Stimulated activated naive CD8-positive, alpha-beta T cell treated with anti-CD3 and anti-CD28 coated beads, Interleukin-15, amount 100 ng/mL, for 72 hours (primary cell): ENCODE results near the gene DNAI1.

ENCODE experiments used
- ATAC-seq: fragments of 150-1000 bp; cut with Tn5 transposase; 2 replicates; pipeline ENCODE4 v1.10.0; 2021; ENCODE audit warnings: mild to moderate bottlenecking, moderate library complexity
- DNase-seq, 2 donors: peaks; one replicate each; pipeline ENCODE4 v3.0.0; 2021 to 2022
- H3K27ac Mint-ChIP-seq, 2 donors: one replicate each; pipeline ENCODE4 v1.8.0; 2022; ENCODE audit warnings: mild to moderate bottlenecking in 2 of 2, mixed read lengths in 2 of 2, moderate library complexity in 2 of 2
- H3K27me3 Mint-ChIP-seq: one replicate; pipeline ENCODE4 v1.8.0; 2022; ENCODE audit warnings: mixed read lengths
- H3K4me1 Mint-ChIP-seq: one replicate; pipeline ENCODE4 v1.8.0; 2022; ENCODE audit warnings: mild to moderate bottlenecking, mixed read lengths
- H3K4me3 Mint-ChIP-seq, 2 donors: one replicate each; pipeline ENCODE4 v1.8.0; 2022; ENCODE audit warnings: mild to moderate bottlenecking in 2 of 2, mixed read lengths in 2 of 2, moderate library complexity in 1 of 2
- H3K9me3 Mint-ChIP-seq, 2 donors: one replicate each; pipeline ENCODE4 v1.8.0; 2022; ENCODE audit warnings: mixed read lengths in 2 of 2

DNAI1 gene

DNA sequence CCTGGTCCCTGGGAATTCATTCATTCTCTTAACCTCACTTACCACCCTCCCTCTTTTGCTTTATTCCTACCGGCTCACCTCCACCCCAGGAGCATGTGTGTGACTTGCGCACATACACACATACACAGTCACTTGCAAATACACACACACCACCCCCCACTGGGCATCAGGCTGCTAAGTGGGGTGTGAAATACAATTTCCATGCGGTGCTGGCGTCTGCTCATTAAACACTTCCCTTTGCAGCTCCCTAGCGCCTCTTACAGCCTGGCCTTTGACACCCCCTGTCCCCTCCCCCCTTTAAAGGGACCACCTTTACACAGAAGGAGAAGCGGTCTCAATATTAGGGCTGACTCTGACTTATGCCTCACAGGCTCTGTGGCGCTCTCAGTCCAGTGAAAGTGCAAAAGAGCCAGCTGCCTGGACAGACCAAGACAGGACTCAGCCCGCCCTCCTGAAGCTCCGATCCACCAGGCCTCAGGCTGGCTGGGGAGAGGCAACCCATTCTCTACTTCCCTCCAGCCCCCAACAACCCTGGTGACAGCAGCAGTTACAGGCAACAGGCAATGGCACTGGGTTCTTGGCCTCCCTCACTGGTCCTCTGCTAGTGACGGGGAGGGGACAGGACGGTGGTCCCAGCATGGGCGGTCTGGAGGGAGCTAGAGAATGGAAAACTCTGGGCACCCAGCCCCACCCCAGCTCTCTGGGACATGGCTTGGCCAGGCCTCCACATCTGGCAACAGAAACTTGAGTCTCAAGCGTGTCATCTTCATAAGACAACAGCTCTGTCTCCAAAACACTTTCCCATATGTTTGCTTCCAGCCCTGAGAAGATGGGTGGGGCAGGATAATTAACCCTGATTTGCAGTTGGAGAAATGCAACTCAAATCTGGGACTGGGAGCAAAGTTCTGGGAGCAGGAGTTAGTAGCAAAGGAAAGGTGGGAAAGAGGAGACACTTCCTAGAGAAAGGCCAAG lies 52.2 kb downstream of the DNAI1 start:
- H3K9me3 Mint-ChIP-seq: no peaks in the 10 kb centered on the region
- no peak for ATAC-seq
- H3K4me1 Mint-ChIP-seq: no peaks in the 10 kb centered on the region
- H3K27me3 Mint-ChIP-seq: no peaks in the 10 kb centered on the region
- peak overlapping the region in 1 of 2 donors; percentile 90 for H3K27ac Mint-ChIP-seq
- H3K4me3 Mint-ChIP-seq: no peak overlapping the region
- DNase-seq: no peak

- Mint-ChIP-seq H3K27ac (no peak overlapping the region), H3K4me1 (no peaks in the 10 kb centered on the region), H3K4me3 (no peak overlapping the region), H3K9me3 (no peaks in the 10 kb centered on the region), H3K27me3 (no peaks in the 10 kb centered on the region)
- ATAC-seq (no peak), DNase-seq (no peak)
Observed at GRCh38 chr9:34512131-34513078, 53.8 kb downstream of the DNAI1 start.

- Mint-ChIP-seq H3K4me1 (no peaks in the 10 kb centered on the region), H3K9me3 (no peaks in the 10 kb centered on the region), H3K27me3 (no peaks in the 10 kb centered on the region), H3K4me3 (no peak overlapping the region), H3K27ac (no peak overlapping the region)
- DNase-seq (no peak), ATAC-seq (no peak)
Observed at GRCh38 chr9:34513567-34514214, 55.1 kb downstream of the DNAI1 start.

DNA sequence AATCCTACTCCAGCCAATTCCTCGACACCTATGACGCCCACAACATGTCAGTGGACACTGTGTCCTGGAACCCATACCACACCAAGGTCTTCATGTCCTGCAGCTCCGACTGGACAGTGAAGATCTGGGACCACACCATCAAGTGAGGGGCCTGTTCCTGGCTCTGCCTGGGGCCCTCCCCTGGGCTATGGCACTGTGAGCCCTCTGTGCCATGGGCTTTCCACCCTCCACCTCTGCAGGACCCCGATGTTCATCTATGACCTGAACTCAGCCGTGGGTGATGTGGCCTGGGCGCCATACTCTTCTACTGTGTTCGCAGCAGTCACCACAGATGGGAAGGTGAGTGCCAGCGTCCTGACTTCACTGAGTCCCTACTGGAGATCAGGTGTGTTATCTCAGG lies 55.8 kb downstream of the DNAI1 start:
- no peak overlapping the region for H3K27ac Mint-ChIP-seq
- H3K9me3 Mint-ChIP-seq: no peaks in the 10 kb centered on the region
- no peaks in the 10 kb centered on the region for H3K27me3 Mint-ChIP-seq
- H3K4me3 Mint-ChIP-seq: no peak overlapping the region
- no peaks in the 10 kb centered on the region for H3K4me1 Mint-ChIP-seq
- DNase-seq (no peak), ATAC-seq (no peak)

GRCh38 chr9:34514816-34515215 lies 56.2 kb downstream of the DNAI1 start:
- H3K4me3 Mint-ChIP-seq: no peak overlapping the region
- no peaks in the 10 kb centered on the region for H3K9me3 Mint-ChIP-seq
- DNase-seq: no peak
- ATAC-seq: no peak
- H3K27ac Mint-ChIP-seq: no peak overlapping the region
- no peaks in the 10 kb centered on the region for H3K4me1 Mint-ChIP-seq
- H3K27me3 Mint-ChIP-seq: no peaks in the 10 kb centered on the region

- no peak overlapping the region for H3K4me3 Mint-ChIP-seq
- no peak for ATAC-seq
- H3K9me3 Mint-ChIP-seq: no peaks in the 10 kb centered on the region
- no peak overlapping the region for H3K27ac Mint-ChIP-seq
- peaks cover under 1% of the 10 kb centered on the region for H3K27me3 Mint-ChIP-seq
- H3K4me1 Mint-ChIP-seq: no peaks in the 10 kb centered on the region
- DNase-seq: no peak
Observed at GRCh38 chr9:34515959-34516358, 57.4 kb downstream of the DNAI1 start.

- DNase-seq (no peak), ATAC-seq (no peak)
- peaks cover 13% of the 10 kb centered on the region for H3K27me3 Mint-ChIP-seq
- no peaks in the 10 kb centered on the region for H3K9me3 Mint-ChIP-seq
- no peak overlapping the region for H3K27ac Mint-ChIP-seq
- no peak overlapping the region for H3K4me3 Mint-ChIP-seq
- H3K4me1 Mint-ChIP-seq: peaks cover under 1% of the 10 kb centered on the region
Observed at GRCh38 chr9:34517185-34517584, 58.6 kb downstream of the DNAI1 start.

- Mint-ChIP-seq H3K4me1 (peaks cover 7% of the 10 kb centered on the region), H3K27ac (peak overlapping the region in 1 of 2 donors; percentile 13), H3K4me3 (no peak overlapping the region), H3K9me3 (no peaks in the 10 kb centered on the region), H3K27me3 (peaks cover 20% of the 10 kb centered on the region)
- DNase-seq (no peak), ATAC-seq (no peak)
Observed at GRCh38 chr9:34518110-34518616, 59.6 kb downstream of the DNAI1 start.

GRCh38 chr9:34518896-34519295 lies 60.3 kb downstream of the DNAI1 start:
- ATAC-seq: no peak
- H3K27ac Mint-ChIP-seq: peak overlapping the region in 1 of 2 donors; percentile 5
- peaks cover 7% of the 10 kb centered on the region for H3K4me1 Mint-ChIP-seq
- H3K4me3 Mint-ChIP-seq: no peak overlapping the region
- no peaks in the 10 kb centered on the region for H3K9me3 Mint-ChIP-seq
- DNase-seq: peak in 1 of 2 donors; percentile 2
- peaks cover 20% of the 10 kb centered on the region for H3K27me3 Mint-ChIP-seq

- H3K4me3 Mint-ChIP-seq: no peak overlapping the region
- no peak for ATAC-seq
Observed at GRCh38 chr9:34519321-34520020, 60.9 kb downstream of the DNAI1 start.

GRCh38 chr9:34520096-34520495 lies 61.5 kb downstream of the DNAI1 start:
- no peak overlapping the region for H3K27ac Mint-ChIP-seq
- H3K27me3 Mint-ChIP-seq: peaks cover 29% of the 10 kb centered on the region
- peaks cover 19% of the 10 kb centered on the region for H3K4me1 Mint-ChIP-seq
- no peak for DNase-seq
- no peaks in the 10 kb centered on the region for H3K9me3 Mint-ChIP-seq
- no peak overlapping the region for H3K4me3 Mint-ChIP-seq
- no peak for ATAC-seq

More at GRCh38 chr9:34519321-34520020, 60.9 kb downstream of the DNAI1 start:
- H3K27ac Mint-ChIP-seq: peak overlapping the region; percentile 3 to 5
- H3K4me1 Mint-ChIP-seq: peaks cover 13% of the 10 kb centered on the region
- H3K9me3 Mint-ChIP-seq: no peaks in the 10 kb centered on the region
- H3K27me3 Mint-ChIP-seq: peaks cover 23% of the 10 kb centered on the region
- DNase-seq: no peak

GRCh38 chr9:34520505-34521385 lies 62.1 kb downstream of the DNAI1 start:
- ATAC-seq: no peak
- Mint-ChIP-seq H3K4me1 (peaks cover 24% of the 10 kb centered on the region), H3K27me3 (peaks cover 36% of the 10 kb centered on the region), H3K9me3 (no peaks in the 10 kb centered on the region), H3K27ac (no peak overlapping the region), H3K4me3 (no peak overlapping the region)
- no peak for DNase-seq

- H3K9me3 Mint-ChIP-seq: no peaks in the 10 kb centered on the region
- DNase-seq: no peak
- peaks cover 24% of the 10 kb centered on the region for H3K4me1 Mint-ChIP-seq
- H3K27me3 Mint-ChIP-seq: peaks cover 40% of the 10 kb centered on the region
- no peak overlapping the region for H3K27ac Mint-ChIP-seq
- no peak overlapping the region for H3K4me3 Mint-ChIP-seq
- ATAC-seq: no peak
Observed at GRCh38 chr9:34521406-34522045, 62.9 kb downstream of the DNAI1 start.
